ENCODE measurements around the gene CFAP47.

- TF ChIP-seq, protein P1, sequence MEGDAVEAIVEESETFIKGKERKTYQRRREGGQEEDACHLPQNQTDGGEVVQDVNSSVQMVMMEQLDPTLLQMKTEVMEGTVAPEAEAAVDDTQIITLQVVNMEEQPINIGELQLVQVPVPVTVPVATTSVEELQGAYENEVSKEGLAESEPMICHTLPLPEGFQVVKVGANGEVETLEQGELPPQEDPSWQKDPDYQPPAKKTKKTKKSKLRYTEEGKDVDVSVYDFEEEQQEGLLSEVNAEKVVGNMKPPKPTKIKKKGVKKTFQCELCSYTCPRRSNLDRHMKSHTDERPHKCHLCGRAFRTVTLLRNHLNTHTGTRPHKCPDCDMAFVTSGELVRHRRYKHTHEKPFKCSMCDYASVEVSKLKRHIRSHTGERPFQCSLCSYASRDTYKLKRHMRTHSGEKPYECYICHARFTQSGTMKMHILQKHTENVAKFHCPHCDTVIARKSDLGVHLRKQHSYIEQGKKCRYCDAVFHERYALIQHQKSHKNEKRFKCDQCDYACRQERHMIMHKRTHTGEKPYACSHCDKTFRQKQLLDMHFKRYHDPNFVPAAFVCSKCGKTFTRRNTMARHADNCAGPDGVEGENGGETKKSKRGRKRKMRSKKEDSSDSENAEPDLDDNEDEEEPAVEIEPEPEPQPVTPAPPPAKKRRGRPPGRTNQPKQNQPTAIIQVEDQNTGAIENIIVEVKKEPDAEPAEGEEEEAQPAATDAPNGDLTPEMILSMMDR (IDR thresholded peaks at IDR 0.05; ENCODE audit: insufficient read depth, low read length), result no peak
- TF ChIP-seq REST (IDR thresholded peaks at IDR 0.05; ENCODE audit: insufficient replicate concordance, low read depth) (no peak), POLR2AphosphoS5 (IDR thresholded peaks at IDR 0.05; ENCODE audit: low read depth) (no peak)
Observed at GRCh38 chrX:36199928-36200327, 280.4 kb downstream of the CFAP47 start.

Data from HL-60 (cell line).